Hepatocyte (in vitro differentiated cells): ENCODE results near the gene KSR2.
"Not testable (repeated sequence)": the region's sequence is repeated elsewhere in the genome, so short reads cannot be mapped to it uniquely, and the experiment has no call there.

Experiments used
- CTCF ChIP-seq: fragments of 200-600 bp; sonication (generic); IDR thresholded peaks from 2 replicates; pipeline ENCODE4 v1.5.1; 2016; ENCODE audit warnings: antibody characterized with exemption, mild to moderate bottlenecking; ENCODE audit not compliant: poor library complexity
- EZH2 ChIP-seq: fragments of 200-600 bp; sonication (generic); IDR thresholded peaks from 2 replicates; pipeline ENCODE4 v1.6.1; 2016; ENCODE audit warnings: antibody characterized with exemption, mild to moderate bottlenecking, borderline replicate concordance
- EZH2phosphoT487 ChIP-seq: fragments of 200-600 bp; sonication (generic); IDR thresholded peaks from one replicate; pipeline ENCODE4 v1.6.1; 2018; ENCODE audit warnings: antibody characterized with exemption, mild to moderate bottlenecking, low read depth, moderate library complexity; ENCODE audit not compliant: unreplicated experiment, severe bottlenecking

- TF ChIP-seq CTCF, EZH2phosphoT487, EZH2: not testable (repeated sequence)
Measured at GRCh38 chr12:117891265-117891664, 77.5 kb downstream of the KSR2 start.
